H7 (cell line): ENCODE data around the gene LKAAEAR1. TPM values are rescaled to one million over a fixed set of nuclear protein-coding genes. Genes with fewer than 3 reads are reported as not detected.

Experiments
- total RNA-seq: library from RNA; depleted of rRNA; stranded (reverse); fragments of >200 nt; shearing (Covaris generic); gene quantifications from 2 replicates; pipeline ENCODE4 v1.2.3, GENCODE V29; 2014; rRNA removed

LKAAEAR1 gene
- total RNA-seq, 1 experiment from 2014 or later = 0.45 TPM

Other genes with a start within 250 kb of the LKAAEAR1 start
- not detected in 2 replicates for gene ABHD16B, start 222.9 kb downstream of the LKAAEAR1 start, total RNA-seq
- 76.0 and 79.3 TPM in 2 replicates for gene TPD52L2, start 219.1 kb downstream of the LKAAEAR1 start, total RNA-seq
- 29.2 and 30.8 TPM in 2 replicates for gene DNAJC5, start 189.3 kb downstream of the LKAAEAR1 start, total RNA-seq
- gene UCKL1, start 128.0 kb downstream of the LKAAEAR1 start, total RNA-seq = 21.8 and 26.6 TPM in 2 replicates
- 13.3 and 15.5 TPM in 2 replicates for gene ZNF512B, start 114.5 kb downstream of the LKAAEAR1 start, total RNA-seq
- 3.8 and 5.7 TPM in 2 replicates for gene SAMD10, start 104.8 kb downstream of the LKAAEAR1 start, total RNA-seq
- gene PRPF6, start 103.3 kb downstream of the LKAAEAR1 start, total RNA-seq = 70.8 and 75.3 TPM in 2 replicates
- gene C20orf204, start 48.2 kb downstream of the LKAAEAR1 start, total RNA-seq = 1.1 and 1.6 TPM in 2 replicates
- 0.52 and 1.2 TPM in 2 replicates for gene SOX18, start 34.8 kb downstream of the LKAAEAR1 start, total RNA-seq
- 27.3 and 29.4 TPM in 2 replicates for gene TCEA2, start 21.2 kb downstream of the LKAAEAR1 start, total RNA-seq
- 24.3 and 27.0 TPM in 2 replicates for gene RGS19, start 4.9 kb downstream of the LKAAEAR1 start, total RNA-seq
- gene OPRL1, start 4.3 kb downstream of the LKAAEAR1 start, total RNA-seq = 2.4 and 4.4 TPM in 2 replicates
- gene NPBWR2, start 23.2 kb upstream of the LKAAEAR1 start, total RNA-seq = not detected in 2 replicates
- 0.69 and 2.1 TPM in 2 replicates for gene MYT1, start 80.1 kb upstream of the LKAAEAR1 start, total RNA-seq
- 38.0 and 57.6 TPM in 2 replicates for gene PCMTD2, start 171.3 kb upstream of the LKAAEAR1 start, total RNA-seq